GM10266 (cell line): ENCODE measurements around the gene PDS5B.

Experiments used
- DNase-seq: peaks from one replicate; pipeline ENCODE4 v3.0.0; 2012; ENCODE audit errors: extremely low spot score
- TF ChIP-seq, protein P1 (sequence below): IDR thresholded peaks from 2 replicates; pipeline ENCODE4 v1.5.1; 2012; ENCODE audit warnings: mild to moderate bottlenecking, low read depth; ENCODE audit not compliant: control insufficient read depth, insufficient read depth; ENCODE audit errors: missing control alignments

PDS5B gene

DNA sequence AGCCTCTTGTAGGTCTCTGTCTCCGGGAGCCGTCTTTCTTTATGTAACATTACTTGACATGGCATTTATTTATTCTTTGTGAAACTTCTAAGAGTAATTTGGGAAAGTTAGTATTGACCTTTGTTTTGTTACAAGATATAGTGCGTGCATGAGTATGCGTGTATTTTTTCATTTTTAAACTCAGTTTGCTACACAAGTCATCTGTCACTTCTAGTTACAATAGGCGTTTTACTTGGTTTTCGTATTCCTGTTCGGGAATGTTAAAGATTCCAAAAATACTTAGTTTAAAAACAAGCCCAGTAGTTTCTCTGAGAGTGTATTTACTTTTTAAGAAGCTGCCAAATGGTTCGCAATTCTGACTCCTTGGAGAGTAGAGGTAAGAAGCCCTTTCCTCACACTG, 3.2 kb downstream of the PDS5B start:
- DNase-seq, result no peak

DNA sequence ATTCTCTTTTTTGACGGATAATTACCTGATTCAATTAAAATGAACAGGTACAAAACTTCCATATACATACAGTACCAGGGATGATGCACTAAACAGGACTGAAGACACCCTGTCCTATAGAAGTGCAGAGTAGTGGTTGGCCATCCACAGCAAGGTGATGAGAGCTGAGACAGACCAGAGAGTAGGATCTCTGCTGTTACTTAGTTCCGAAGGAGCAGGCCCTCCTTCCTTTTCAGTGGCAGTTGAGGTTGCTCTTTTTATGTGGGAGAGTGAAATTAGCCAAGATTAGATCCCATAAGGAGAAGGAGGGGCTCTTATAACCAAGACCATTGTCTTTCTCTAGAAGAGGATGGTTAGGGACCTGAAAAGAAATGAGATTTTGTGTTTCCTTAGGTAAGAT, 4.0 kb downstream of the PDS5B start:
- no peak for DNase-seq
- TF ChIP-seq, protein P1, sequence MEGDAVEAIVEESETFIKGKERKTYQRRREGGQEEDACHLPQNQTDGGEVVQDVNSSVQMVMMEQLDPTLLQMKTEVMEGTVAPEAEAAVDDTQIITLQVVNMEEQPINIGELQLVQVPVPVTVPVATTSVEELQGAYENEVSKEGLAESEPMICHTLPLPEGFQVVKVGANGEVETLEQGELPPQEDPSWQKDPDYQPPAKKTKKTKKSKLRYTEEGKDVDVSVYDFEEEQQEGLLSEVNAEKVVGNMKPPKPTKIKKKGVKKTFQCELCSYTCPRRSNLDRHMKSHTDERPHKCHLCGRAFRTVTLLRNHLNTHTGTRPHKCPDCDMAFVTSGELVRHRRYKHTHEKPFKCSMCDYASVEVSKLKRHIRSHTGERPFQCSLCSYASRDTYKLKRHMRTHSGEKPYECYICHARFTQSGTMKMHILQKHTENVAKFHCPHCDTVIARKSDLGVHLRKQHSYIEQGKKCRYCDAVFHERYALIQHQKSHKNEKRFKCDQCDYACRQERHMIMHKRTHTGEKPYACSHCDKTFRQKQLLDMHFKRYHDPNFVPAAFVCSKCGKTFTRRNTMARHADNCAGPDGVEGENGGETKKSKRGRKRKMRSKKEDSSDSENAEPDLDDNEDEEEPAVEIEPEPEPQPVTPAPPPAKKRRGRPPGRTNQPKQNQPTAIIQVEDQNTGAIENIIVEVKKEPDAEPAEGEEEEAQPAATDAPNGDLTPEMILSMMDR, result no peak

More for the DNA sequence above, 3.2 kb downstream of the PDS5B start:
- TF ChIP-seq, protein P1, result no peak

DNA sequence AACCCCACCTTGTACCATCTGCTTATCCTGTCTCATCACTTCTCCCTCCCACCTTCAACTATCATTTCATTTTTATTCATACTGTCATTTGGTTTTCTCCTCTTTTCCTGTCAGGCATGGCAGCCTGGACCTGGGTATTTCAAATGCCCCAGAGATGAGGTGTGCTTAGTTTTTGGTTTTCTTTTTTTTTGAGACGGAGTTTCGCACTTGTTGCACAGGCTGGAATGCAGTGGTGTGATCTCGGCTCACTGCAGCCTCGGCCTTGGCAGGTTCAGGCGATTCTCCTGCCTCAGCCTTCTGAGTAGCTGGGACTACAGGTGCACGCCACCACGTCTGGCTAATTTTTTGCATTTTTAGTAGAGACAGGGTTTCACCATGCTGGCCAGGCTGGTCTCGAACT, 5.8 kb downstream of the PDS5B start:
- TF ChIP-seq, protein P1, result no peak
- DNase-seq, result no peak

DNA sequence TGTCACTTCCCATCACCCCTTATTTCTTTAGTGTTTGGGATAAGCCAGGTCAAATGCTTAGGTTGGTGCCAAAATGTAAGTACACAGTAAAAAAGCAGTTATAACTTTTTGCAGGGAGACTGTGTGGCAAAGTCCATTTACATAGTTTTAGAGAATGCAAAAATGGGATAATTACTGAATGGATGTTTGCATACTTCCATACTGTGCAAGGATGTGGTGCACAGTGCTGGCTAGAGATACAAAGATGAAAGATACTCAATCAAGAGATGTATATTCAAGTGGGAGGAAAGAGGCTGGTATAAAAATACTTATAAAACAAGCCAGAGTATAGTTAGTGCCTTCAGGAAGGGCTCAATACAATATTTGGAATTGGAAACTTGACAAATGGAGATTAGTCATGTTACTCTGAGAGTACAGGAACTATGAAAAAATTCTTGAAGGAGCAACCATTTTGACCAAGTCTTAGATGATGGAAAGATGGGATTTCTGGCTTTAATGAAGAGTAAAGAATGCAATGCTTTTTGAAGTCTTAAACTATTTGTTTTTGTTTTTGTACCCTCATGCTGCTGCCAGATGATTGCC, 8.0 kb downstream of the PDS5B start:
- TF ChIP-seq, protein P1, result no peak
- DNase-seq, result no peak

DNA sequence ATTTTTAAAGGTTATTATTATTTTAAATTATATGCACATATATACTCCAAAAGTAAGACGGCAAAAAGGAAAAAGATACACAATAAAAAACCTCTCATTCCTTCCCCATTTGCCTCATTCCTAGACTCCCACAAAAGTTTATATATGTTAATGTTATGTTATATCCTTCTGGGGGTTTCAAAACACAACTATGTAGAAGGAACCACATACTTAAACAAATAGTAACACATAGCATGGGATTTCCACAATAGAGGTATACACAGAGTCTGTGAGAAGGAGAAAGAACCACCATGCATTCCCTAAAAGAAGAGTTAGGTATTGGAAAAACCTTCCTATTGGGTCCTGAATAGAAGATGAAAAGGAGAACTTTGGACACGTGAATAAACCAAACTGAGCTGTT, 9.1 kb downstream of the PDS5B start:
- no peak for DNase-seq
- TF ChIP-seq, protein P1, result no peak

DNA sequence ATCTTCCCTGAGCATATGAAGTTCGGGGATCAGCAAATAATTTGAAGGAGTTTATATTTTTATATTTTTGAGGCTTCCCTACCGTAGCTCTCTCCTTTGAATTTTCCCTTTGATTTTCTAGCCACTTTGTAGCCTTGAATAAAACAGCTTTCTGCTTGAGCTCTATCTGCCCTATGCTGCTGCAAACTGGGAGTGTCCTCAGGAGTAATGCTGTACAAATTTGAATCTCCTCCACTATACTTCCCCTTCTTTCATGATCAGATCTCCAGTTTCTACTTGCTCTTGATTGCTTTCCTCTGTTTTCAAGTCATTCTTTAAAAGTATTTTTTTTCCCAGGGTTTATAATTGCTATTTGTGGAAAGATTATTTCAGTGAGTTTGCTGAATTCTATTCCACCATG, 14.6 kb downstream of the PDS5B start:
- TF ChIP-seq, protein P1, result no peak
- no peak for DNase-seq

DNA sequence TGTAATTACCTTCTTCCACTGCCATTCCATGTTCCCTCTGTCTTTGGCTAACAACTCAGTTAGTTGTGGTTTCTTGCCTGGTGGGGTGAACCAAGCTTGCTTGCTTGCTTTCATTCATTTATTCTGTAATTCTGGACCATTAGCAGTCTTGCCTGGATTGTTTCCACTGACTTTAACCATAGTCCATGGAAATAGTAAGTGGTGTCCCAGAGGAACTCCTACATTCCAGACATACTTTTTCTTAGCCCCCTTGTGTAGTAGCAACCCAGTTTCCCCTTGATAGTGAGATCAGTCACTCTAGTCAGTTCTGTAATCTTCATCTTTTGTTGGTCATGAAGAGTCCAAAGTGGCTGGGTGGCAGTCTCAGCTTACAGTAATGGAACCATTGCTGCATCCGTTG, 23.2 kb downstream of the PDS5B start:
- TF ChIP-seq, protein P1, result no peak
- DNase-seq, result no peak
